IPS-18c (cell line): ENCODE measurements around the gene CDK14.
"Not testable (repeated sequence)": the region's sequence is repeated elsewhere in the genome, so short reads cannot be mapped to it uniquely, and the experiment has no call there.

Experiments
- H3K4me3 ChIP-seq: 2 replicates; pipeline ENCODE4 v1.7.0; 2013; ENCODE audit warnings: low read depth, mild to moderate bottlenecking, low read length, moderate library complexity; ENCODE audit not compliant: insufficient read depth
- H3K9me3 ChIP-seq: one replicate; pipeline ENCODE4 v1.6.1; 2013; ENCODE audit warnings: mild to moderate bottlenecking, low read length, moderate library complexity; ENCODE audit not compliant: control insufficient read depth, insufficient read depth

The CDK14 gene

GRCh38 chr7:90621125-90621746, 25.1 kb downstream of the CDK14 start:
- Histone ChIP-seq H3K9me3 (no peaks in the 10 kb centered on the region), H3K4me3 (no peak overlapping the region)

GRCh38 chr7:90621747-90622140, 25.6 kb downstream of the CDK14 start:
- H3K9me3 ChIP-seq = no peaks in the 10 kb centered on the region
- no peak overlapping the region for H3K4me3 ChIP-seq

- Histone ChIP-seq H3K4me3 (no peak overlapping the region), H3K9me3 (no peaks in the 10 kb centered on the region)
These were observed 26.5 kb downstream of the CDK14 start for GRCh38 chr7:90622670-90623069.

DNA sequence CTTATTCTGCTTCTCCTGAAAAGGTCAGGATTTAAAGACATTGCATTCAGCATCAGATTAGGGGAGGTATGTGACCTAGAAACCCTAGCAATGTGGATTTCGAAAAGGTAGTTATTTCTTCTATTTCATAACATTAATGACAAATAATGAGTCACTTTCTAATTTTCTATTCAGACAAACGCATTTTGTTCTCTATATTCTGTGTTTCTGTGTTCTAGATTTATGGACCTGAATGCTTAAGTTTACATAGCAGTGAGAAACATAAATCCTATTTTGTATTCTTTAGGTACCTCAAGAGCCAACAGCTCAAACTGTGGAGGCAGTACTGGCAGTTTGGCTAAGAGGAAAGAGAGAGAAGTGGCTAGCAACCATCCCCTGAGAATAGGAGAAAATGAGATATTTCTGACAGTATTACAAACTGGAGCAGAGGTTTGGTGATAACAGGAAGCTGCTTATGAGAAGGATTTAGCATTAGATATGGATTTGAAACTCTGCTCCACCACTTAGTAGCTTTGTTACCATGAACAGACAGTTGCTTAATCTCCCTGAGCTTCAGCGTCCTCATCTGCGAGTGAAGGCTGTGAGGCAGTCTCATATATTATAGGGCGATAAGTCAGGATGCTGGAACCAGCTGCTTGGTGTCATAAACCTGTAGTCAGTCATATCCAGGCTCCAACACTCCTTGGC, 28.2 kb downstream of the CDK14 start:
- no peak overlapping the region for H3K4me3 ChIP-seq
- H3K9me3 ChIP-seq = no peaks in the 10 kb centered on the region

GRCh38 chr7:90625051-90625450, 28.9 kb downstream of the CDK14 start:
- H3K4me3 ChIP-seq = no peak overlapping the region
- H3K9me3 ChIP-seq = no peaks in the 10 kb centered on the region

DNA sequence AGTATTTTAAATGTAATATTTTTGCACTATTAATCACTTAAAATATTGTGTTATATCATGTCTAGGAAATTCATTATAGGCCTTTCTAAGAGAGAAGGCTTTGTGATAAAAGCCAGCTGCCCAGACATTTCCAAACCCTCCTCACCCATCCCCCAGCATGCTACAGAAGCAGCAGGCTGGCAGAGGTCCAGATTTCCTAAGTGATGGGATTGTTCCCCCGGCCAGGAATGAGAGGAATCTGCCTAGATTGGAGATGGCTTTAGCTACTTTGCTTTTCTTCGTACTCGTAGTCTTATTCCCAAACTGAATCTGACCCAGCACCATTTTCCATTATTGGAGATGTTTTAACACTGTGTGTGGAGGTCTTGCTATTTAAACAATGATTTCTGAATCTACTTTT, 29.4 kb downstream of the CDK14 start:
- Histone ChIP-seq H3K4me3 (no peak overlapping the region), H3K9me3 (no peaks in the 10 kb centered on the region)

- Histone ChIP-seq H3K4me3 (no peak overlapping the region), H3K9me3 (no peaks in the 10 kb centered on the region)
These were observed 29.9 kb downstream of the CDK14 start for GRCh38 chr7:90626013-90626412.

- H3K4me3 ChIP-seq = no peak overlapping the region
- H3K9me3 ChIP-seq = no peaks in the 10 kb centered on the region
These were observed 33.3 kb downstream of the CDK14 start for GRCh38 chr7:90629297-90629918.

GRCh38 chr7:90631502-90631901, 35.4 kb downstream of the CDK14 start:
- H3K4me3 ChIP-seq = no peak overlapping the region
- H3K9me3 ChIP-seq = no peaks in the 10 kb centered on the region

- H3K4me3 ChIP-seq, H3K9me3 ChIP-seq: not testable (repeated sequence)
These were observed 43.6 kb downstream of the CDK14 start for GRCh38 chr7:90639683-90640082.

GRCh38 chr7:90642978-90643377, 46.9 kb downstream of the CDK14 start:
- no peaks in the 10 kb centered on the region for H3K9me3 ChIP-seq
- H3K4me3 ChIP-seq = no peak overlapping the region

- Histone ChIP-seq H3K9me3 (no peaks in the 10 kb centered on the region), H3K4me3 (no peak overlapping the region)
These were observed 49.7 kb downstream of the CDK14 start for GRCh38 chr7:90645784-90646183.

- H3K4me3 ChIP-seq = no peak overlapping the region
- H3K9me3 ChIP-seq = no peaks in the 10 kb centered on the region
These were observed 52.0 kb downstream of the CDK14 start for GRCh38 chr7:90648107-90648506.

DNA sequence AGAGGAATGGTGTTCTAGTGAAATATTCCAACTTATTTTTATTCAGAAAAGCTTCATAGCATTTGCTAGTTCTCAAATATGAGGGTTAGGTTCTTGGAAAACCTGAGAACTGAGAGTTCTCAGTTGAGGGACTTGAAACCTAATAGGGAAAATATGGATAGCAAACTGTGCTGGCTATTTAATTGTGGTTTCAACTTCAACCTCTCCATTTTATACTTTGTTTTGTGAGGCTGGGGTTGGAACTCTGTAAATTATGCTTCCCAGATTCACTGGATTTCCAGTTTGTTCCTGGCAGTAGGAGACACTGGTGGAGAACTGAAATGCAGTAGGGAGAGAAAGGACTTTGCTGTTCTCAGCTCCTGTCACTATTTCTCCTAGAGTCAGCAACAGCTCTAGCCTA, 52.7 kb downstream of the CDK14 start:
- no peak overlapping the region for H3K4me3 ChIP-seq
- no peaks in the 10 kb centered on the region for H3K9me3 ChIP-seq

DNA sequence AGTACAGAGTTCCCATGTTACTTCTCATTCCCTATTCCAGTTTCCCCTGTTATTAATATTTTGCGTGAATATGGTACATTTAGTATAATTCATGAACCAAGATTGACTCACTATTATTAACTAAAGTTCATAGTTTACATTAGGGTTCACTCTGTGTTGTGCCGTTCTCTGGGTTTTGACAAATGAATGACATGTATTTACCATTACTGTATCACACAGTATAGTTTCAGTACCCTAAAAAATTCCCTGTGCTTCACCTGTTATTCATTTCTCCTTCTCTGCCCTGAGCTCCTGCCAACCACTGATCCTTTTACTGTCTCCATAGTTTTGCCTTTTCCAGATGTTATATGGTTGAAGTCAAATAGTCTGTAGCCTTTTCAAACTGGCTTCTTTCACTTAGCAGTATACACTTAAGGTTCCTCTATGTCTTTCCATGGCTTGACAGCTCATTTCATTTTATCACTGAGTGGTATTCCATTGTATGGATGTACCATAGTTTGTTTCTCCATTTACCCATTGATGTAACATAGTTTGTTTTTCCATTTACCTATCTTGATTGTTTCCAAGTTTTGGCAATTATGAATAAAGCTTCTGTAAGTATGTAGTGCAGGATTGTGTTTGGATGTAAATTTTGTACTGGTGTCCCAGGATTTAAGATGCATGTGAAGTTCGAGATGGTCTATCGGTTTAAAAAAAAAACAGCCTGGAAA, 58.8 kb downstream of the CDK14 start:
- H3K9me3 ChIP-seq = no peaks in the 10 kb centered on the region
- no peak overlapping the region for H3K4me3 ChIP-seq

DNA sequence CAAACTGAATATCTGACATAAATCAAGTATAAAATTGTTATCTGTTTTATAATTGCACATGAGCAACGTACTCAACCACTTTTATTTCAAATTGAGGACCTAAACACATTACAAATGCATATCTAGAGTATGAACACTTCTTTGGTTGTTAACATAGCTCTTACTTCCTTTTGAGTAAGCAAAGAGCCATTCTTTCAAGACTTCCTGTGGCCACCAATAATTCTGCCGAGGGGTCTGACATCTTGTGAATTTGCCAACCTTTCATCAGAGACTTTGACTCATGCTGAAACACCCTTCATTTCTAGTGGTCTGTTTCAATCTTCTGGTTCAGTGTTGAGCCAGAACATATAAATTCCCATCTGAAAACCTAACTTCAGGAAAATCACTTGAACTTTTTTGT, 59.4 kb downstream of the CDK14 start:
- Histone ChIP-seq H3K4me3 (no peak overlapping the region), H3K9me3 (no peaks in the 10 kb centered on the region)

- H3K9me3 ChIP-seq = no peaks in the 10 kb centered on the region
- H3K4me3 ChIP-seq = no peak overlapping the region
These were observed 61.4 kb downstream of the CDK14 start for GRCh38 chr7:90657481-90657880.

DNA sequence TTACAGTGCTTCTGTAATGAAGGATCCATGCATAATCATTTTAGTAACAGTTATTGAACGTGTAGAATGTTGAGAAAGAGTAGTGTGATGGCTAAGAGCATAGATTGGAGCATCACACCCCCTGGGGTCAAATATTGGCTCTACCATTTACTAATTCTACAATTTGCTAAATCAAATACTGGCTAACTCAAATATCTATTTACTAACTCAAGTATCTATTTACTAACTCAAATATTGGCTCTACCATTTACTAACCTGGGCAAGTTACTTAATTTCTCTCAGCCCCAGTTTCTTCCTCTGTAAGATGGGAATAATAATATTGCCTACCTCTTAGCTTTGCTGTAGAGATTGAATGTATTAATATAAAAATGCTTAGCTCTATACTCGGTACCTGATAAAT, 64.0 kb downstream of the CDK14 start:
- H3K9me3 ChIP-seq = no peaks in the 10 kb centered on the region
- H3K4me3 ChIP-seq = no peak overlapping the region
